Measurements from ENCODE around the gene CRYBB1.

CRYBB1 gene

DNA sequence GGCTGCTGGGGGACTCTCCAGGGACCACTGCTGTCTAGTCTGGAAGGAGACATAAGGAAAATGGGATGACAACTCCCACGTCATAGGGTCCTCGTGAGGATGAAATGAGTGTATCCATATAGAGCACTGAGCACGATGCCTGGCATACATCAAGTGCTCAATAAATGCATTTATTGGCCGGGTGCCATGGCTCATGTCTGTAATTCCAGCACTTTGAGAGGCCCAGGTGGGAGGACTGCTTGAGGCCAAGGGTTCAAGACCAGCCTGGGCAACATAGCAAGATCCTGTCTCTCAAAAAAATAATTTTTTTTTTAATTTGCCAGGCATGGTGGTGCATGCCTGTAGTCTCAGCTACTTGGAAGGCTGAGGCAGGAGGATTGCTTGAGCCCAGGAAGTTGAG is 15.7 kb downstream of the CRYBB1 start:
- DNase-seq = no peak

DNA sequence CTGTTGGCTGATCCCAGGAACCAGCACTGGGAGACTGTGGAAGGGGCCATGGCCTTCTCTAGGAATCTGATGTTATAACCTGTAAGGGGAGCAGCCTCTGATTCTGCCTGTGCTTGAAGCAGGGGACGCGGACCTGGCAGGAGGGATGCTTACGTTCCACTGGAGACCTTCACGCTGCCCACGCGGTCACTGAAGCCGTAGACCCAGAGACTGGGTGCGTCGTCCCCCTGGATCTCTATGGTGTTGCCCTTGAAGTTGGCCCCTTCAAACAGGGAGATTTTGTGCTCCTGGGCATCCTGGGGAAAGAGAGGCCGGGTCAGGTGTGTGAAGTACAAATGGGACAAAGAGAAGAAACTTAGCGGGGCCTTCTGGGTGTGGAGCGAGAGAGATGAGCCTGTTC is 16.1 kb downstream of the CRYBB1 start:
- DNase-seq = no peak

DNA sequence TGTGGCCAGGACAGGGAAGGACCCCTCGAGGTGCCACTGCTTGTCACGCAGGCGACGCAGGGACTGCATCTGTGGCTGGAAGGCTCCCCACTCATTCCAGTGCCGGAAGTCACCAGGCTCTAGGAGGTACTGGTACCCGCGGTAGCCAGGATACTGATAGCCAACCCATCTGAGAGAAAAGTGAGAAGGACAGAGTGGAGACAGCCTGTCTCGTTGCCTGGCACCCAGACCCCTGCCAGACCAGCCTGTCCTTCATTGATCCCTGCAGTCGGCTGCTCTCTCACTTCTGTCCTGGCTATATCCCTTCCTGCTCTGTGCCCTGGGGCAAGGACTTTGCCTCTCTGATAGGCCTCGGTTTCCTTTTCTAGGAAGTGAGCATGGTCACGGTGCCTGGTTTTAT is 18.3 kb downstream of the CRYBB1 start:
- peak; percentile 9 for DNase-seq

- DNase-seq = no peak
These were observed 20.3 kb downstream of the CRYBB1 start for GRCh38 chr22:26597480-26597879.

DNA sequence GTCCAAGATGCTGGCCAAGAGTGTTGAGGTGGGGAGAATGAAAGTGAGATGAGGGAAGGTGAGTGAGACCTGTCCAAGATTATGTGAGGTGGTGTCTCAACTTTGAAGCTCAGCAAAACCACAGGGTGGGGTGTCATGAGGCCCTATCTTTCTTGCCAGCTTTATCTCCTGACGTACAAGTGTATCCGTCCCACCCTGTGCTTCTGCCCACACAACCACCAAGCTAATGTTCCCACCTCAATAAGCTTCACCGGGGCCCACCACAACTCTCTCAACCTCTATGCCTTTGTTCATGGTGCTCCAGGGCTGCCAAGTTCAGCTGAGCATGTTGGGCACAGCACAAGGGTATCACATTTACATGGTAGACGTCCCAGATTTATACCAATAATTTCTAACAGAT is 20.8 kb downstream of the CRYBB1 start:
- DNase-seq = no peak

GRCh38 chr22:26593763-26594162 is 24.1 kb downstream of the CRYBB1 start:
- no peak for DNase-seq

DNA sequence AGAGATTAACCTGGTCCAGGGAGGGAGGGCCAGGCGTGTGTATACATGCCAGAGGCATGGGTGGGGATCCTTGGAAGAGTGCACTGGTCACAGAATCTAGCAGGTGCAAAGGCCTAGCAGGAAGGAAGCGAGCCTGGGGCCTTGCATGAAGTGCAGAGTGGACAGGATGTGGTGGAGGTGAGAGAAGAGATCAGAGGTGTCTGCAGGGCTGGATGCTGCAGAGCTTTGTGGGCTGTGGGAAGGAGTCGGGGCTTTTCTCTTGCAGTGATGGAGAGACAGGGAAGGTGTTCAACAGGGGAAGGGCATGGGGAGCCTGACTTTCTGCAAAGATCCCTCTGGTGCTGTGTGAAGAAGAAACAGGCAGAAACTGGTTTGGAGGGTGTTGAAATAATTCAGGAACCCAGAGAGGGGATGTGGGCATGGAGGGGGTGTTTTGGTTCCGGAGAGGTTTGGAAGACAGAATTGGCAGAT is 25.4 kb downstream of the CRYBB1 start:
- DNase-seq = peak; percentile 44

DNA sequence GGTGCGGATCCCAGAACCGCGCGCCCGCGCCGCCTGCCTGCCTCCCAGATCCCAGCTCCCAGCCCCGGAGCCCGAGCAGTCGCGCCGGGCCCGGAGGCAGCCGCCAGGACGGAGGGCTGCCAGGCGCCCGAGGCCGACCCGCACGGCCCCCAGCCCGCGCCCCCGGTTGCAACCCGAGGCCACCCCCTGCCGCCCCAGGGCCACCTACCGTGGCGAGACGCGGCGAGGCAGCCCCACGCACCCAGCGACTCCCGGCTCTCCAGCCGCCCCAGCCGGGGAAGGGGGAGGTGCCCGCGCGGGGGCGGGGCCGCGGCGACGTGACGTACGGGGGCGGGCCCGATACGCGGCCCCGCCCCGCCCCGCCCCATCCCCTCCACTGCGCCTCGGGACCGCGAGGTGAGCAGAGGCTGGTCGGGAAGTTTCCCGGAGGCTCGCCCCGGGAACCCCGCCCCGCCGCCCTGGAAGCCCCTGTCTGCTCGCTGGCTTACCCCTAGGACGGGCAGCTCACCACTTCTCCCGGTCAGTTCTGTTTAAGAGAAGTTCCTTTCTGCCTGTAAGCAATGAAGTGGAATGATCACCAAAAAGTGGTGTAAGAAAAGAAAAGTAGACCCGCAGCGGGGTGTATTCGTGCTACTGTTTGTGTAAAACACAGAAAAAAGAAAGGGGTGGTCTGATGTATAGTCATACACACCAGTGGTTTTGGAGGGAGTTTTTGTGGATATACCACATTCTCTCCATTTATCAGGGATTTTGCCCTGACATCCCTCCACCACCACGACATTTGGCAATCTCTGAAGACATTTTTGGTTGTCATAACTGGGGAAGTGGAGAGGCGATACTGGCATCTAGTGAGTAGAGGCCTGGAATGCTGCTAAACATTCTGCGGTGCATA is 27.7 kb downstream of the CRYBB1 start, which contains the start of gene TPST2:
Gene TPST2, minus strand, starts transcription at position 288 of the 892 bp plus-strand sequence. CDS start 48,502 bp downstream, outside the sequence.
- DNase-seq = peak; percentile 48

- no peak for DNase-seq
These were observed 28.4 kb downstream of the CRYBB1 start for GRCh38 chr22:26589367-26589844.

DNA sequence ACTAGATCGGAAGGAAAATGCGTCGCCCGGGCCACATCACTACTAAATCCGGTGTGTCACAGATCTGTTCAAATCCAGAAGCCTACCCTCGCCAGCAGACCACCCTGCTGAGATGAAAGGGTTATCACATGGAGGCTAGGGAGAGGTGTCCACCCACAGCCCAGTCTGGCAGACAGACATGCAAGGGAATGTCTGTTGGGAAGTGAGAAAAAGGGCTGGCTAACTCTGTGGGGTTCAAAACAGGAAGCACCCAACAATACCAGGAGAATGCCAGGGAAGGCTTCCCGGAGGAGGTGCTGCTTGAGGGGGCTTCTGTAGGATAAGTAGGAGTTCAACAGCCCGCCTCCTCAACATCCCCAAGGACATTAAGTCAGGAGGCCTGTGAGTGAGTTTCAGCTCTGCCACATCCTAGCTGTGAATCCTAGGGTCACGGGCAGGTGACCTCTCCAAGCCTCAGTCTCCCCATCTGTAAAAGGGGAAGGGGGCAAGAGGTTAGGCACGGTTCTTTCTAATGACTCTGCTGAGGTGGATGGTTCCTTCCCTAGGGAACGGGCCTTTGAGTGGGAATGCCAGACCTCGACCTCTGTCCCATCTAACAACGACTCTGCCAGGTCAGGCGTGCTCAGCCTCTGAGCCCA is 29.0 kb downstream of the CRYBB1 start:
- no peak for DNase-seq

- DNase-seq = no peak
These were observed 29.7 kb downstream of the CRYBB1 start for GRCh38 chr22:26587991-26588613.

- no peak for DNase-seq
These were observed 31.1 kb downstream of the CRYBB1 start for GRCh38 chr22:26586556-26587325.

DNA sequence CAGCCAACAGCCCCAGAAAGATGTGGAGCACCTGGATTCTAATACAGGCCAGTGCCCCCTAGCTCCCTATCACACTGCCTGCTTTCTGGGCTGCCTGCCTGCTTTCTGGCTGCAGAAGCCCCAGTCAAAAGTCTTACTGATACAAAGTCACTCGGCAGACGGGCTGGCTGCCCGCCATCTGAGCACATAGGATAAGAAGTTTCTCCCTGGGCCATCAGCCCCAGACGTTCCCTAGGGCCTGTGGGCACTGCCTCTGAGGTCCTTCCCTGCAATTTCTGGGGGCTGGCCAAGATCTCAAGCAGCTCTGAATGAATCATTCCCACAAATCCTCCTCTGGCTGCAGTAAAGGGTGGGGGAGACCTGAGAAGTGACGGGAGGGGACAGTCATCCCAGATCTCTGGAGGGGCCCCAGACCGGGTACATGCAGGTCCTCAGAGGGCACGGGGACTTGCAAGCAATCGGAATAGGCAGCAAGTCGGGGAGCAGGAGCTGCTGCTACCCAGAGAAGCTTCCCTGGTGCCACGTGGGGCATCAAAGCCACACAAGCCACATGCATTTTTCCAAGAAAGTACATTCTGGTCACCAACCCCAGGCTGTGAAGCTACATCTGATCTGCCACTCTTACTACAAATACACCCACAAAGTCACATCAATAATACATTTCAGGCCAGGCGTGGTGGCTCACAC is 32.6 kb downstream of the CRYBB1 start:
- DNase-seq = no peak

GRCh38 chr22:26584010-26584409 is 33.8 kb downstream of the CRYBB1 start:
- DNase-seq = no peak

GRCh38 chr22:26581633-26582168 is 36.1 kb downstream of the CRYBB1 start:
- no peak for DNase-seq

DNA sequence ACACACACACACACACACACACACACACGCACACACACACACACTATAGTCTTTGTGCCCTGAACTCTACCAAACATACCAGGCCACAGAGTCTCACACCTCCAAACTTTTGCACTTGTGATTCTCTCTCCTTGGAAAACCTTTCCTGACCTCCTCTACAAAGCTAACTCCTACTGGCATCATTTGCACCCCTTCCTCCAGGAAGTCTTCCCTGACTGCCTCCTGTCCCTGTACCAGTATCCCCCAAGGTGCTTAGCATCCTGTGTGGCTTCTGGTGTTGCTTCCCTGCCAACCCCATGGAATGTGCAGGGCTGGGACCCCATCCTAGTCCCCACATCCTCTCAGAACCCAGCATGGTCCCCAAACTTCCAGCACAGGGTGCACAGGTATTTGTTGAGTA is 36.8 kb downstream of the CRYBB1 start:
- no peak for DNase-seq

DNA sequence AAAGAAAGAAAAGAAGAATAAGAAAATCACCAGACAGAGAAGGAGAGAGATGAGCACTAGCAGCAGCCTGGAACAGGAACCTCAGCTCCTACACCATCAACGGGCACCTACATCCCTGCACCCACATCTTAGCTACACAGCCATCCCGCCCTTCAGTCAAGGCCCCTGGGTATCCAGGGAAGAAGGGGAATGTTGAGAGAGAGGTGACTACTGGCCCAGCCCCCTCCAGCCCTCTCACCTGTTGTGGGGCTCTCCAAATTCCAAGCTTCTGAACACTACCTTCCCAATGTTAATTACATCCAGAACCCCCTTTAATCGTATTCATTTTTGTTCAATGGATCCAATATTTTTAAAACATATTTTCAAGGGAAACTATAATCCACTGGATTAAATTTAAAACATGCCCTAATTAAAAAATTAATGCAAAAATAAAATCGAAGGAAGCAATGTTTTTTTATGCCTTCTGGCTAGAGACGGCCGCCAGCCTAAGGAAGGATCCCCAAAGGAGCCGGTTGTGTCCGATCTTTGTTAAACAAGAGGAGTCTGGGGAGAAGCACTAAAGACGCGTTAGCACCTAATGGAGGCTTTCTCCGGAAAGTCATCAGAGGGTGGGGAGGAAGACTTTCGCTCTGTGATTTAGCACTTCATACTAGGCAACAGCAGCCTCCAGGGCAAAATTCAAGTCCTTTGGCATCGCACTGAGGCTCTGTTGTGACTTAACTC is 37.4 kb downstream of the CRYBB1 start:
- no peak for DNase-seq

- DNase-seq = no peak
These were observed 38.4 kb downstream of the CRYBB1 start for GRCh38 chr22:26579331-26579886.

GRCh38 chr22:26577081-26577480 is 40.7 kb downstream of the CRYBB1 start:
- no peak for DNase-seq

- no peak for DNase-seq
These were observed 41.7 kb downstream of the CRYBB1 start for GRCh38 chr22:26576026-26576680.
